Fibroblast of gingiva (primary cell): ENCODE results near the gene PRM1.
"Not testable (repeated sequence)": the region's sequence is repeated elsewhere in the genome, so short reads cannot be mapped to it uniquely, and the experiment has no call there.

ENCODE experiments used
- DNase-seq: peaks from one replicate; pipeline ENCODE4 v3.0.0-alpha.2; 2011; ENCODE audit warnings: low read depth

The PRM1 gene

GRCh38 chr16:11297492-11298142 lies 16.5 kb upstream of the PRM1 start:
- peak; percentile 87 for DNase-seq

GRCh38 chr16:11296706-11297491 lies 15.8 kb upstream of the PRM1 start:
- no peak for DNase-seq

GRCh38 chr16:11296351-11296705 lies 15.2 kb upstream of the PRM1 start:
- DNase-seq: no peak

DNA sequence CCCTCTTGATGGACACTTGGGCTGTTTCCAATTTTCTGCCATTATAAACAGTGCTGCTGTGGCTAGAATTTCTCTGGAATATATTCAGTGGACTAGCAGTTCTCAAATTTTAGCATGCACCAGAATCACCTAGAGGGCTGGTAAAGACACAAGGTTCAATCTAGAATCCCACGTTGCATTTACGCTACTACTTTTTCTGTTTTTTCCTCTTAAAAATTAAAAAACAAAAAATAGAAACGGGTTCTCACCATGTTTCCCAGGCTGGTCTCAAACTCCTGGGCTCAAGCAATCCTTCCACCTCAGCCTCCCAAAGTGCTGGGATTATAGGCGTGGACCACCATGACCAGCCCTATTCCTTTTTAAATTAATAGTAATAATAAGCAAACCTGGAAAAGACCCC lies 14.5 kb upstream of the PRM1 start:
- DNase-seq: no peak

- no peak for DNase-seq
Observed at GRCh38 chr16:11292076-11292748, 11.1 kb upstream of the PRM1 start.

DNA sequence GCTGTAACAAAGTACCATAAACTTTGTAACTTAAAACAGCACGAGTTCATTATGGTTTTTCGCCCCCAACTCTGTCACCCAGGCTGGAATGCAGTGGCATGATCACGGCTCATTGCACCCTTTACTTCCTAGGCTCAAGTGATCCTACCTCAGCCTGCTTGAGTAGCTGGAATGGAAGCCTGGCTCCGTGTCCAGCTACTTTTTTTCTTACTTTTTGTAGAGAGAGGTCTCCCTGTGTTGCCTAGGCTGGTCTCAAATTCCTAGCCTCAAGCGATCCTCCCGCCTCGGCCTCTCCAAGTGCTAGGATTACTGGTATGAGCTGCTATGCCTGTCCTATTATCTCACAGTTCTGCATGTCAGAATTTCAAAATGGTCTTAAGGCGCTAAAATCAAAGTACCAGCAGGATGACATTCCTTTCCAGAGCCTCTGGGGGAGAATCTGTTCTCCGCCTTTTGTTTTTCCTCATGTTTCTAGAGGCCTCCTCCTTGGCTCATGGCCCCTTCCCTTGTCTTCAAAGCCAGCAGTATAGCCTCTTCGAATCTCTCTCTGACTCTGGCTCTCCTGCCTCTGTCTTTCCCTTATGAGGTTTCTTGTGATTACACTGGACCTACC lies 10.1 kb upstream of the PRM1 start:
- no peak for DNase-seq

DNA sequence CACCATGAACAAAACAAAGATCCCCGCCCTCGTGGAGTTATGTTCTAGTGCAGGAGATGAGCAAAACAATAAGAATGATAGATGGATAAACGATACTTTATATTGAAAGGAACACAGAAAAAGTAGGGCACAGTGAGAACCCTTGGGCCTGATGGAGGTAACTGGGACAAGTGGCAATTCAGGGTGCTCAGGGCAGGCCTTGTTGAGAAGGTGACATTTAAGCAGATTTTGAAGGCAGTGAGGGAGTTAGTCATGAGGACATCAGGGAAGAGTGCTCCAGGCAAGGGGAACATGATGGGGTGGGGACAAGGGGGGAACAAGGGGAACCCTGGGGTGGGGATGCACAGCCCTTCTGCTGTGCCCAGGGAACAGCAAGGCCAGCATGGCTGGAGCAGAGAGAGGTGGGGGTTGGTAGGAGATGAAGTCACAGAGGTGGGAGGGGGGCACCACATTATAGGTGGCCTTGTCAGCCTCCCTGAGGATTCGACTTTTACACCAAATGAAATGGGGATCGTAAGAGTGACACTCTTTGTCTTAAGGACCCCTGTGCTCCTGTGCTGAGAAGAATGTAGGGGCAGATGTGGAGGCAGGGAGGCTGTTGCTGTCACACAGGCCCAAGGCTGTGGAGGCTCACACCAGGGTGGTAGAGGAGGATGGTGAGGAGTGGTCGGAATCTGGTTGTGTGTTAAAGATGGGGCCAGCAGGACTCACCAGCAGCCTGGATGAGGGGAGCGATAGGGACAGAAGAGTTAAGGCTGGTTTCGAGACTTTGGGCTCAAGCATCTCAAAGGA lies 9.2 kb upstream of the PRM1 start:
- no peak for DNase-seq

DNA sequence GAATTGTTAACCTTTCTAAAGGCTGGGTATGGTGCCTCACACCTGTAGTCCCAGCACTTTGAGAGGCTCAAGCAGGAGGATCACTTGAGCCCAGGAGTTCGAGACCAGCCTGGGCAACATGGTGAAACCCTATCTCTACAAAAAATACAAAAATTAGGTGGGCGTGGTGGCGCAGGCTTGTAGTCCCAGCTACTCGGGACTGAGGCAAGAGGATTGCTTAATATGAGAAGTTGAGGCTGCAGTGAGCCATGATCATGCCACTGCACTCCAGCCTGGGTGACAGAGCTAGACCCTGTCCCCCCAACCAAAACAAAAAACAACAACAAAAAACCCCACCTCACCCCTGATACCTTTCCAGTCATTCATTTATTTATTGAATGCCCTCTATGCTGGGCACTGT lies 8.6 kb upstream of the PRM1 start:
- not testable (repeated sequence) for DNase-seq

- no peak for DNase-seq
Observed at GRCh38 chr16:11289202-11289601, 8.1 kb upstream of the PRM1 start.

- DNase-seq: no peak
Observed at GRCh38 chr16:11285842-11286241, 4.7 kb upstream of the PRM1 start.

GRCh38 chr16:11283820-11284248 lies 2.7 kb upstream of the PRM1 start:
- peak; percentile 14 for DNase-seq

GRCh38 chr16:11278681-11279628 lies 2.2 kb downstream of the PRM1 start:
- no peak for DNase-seq

GRCh38 chr16:11277607-11278337 lies 3.4 kb downstream of the PRM1 start:
- DNase-seq: no peak

- no peak for DNase-seq
Observed at GRCh38 chr16:11276896-11277593, 4.1 kb downstream of the PRM1 start.

DNA sequence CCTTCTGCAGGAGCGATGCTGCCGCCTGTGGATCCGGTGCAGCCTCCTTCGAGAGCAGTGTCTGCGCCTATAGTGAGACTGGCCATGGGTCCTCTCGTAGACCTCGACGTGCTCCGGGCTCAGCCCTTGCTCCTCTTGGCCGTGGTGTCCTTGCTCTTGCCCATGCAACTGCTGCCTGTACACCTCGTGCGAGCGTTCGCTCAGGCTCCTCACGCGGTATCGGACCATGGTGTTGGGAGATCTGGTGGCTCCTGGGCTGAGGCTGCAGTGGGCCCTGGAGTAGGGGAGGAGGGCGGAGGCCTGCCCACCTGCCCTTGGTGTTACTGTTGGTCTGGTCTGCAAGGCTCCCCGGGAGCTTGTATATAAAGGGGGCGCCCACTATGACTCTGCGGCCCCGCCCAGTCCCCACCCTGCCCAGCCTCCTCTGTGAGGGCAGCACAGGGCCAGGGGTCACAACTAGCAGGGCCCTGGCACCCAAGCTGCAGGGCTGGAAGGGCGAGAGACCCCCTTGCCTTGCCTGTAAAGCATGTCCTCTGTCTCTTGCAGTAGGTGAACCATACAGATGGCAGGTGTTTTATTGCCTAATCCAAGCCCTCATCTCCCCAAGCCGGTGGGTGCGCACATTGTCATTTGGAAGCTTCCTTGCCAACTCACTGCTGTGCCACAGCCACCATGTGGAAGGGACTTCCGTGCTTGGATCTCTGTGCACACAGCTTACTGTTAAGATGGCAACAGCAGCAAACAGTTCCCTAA lies 4.8 kb downstream of the PRM1 start, which contains the start of gene PRM2:
TSS of gene PRM2 (minus strand) at position 338 of the 753 bp plus-strand sequence. CDS start at position 228, 110 bp downstream.
- DNase-seq: no peak

DNA sequence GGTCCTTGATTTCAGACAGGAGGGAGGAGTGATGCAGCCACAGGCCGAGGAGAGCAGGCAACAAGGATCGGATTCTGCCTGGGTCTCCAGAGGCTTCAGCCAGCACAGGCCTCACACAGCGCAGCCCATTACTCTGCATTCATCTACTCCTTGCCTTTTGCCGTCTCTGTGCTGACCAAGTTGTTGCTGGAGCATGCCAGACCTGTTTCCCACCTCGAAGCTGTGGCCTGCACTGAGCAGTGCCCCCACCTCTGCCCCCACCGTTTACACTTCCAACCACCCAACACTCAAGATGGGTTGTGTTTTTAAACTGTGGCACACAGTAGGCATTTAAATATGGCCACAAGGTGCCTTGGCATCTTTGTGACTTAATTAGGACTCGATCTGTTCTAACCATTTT lies 6.2 kb downstream of the PRM1 start:
- DNase-seq: no peak

- no peak for DNase-seq
Observed at GRCh38 chr16:11273721-11274324, 7.3 kb downstream of the PRM1 start.
